Measurements from ENCODE around the gene RTKN2. TPM values are rescaled to one million over a fixed set of nuclear protein-coding genes. Genes with fewer than 3 reads are reported as not detected.

Gene RTKN2
- total RNA-seq, 1 donor from 2014 or later: 6.7 TPM

DNA sequence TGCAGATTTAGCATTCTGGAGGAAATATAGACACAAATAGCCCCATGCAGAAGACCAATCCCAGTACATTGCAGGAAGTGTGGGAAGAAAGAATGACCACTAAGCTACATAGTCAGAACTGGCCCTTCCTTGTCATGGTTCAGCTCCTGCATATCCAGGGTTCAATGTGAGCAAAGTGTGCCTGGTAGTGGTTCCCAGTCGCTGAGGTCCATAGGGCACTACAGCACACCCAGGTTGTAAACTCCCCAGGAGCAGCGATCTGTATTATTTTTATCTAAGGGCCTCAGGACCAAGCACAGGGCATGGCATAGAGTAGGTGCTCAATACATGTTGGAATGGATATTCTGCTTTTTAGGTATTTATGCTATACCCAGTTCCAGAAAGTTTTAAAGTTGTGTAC is 114.4 kb downstream of the RTKN2 start:
- Histone ChIP-seq H3K36me3 (ENCODE audit: control insufficient read depth, insufficient read depth, low read length) (no peaks in the 10 kb centered on the region), H3K27me3 (ENCODE audit: control insufficient read depth, insufficient read depth, low read length) (no peaks in the 10 kb centered on the region)

DNA sequence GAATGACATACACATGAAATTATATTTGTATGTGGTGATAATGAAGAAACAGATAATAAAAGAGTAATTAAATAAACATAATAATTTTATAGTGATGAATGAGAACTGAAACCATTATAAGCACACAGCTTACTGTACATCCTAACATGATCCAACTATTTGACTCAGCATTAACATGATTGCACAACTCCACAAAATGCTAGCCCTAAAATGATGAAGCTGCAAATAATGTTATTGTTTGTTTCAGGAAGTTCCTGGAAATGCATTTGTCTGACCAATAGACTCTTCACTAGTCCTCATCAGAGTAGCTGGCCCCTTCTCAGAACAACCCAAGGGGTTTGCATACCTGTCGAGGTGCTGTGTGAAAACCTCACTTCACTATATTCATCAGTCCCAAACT is 115.5 kb downstream of the RTKN2 start:
- DNase-seq (ENCODE audit: low read depth): no peak
- Histone ChIP-seq H3K27me3 (ENCODE audit: control insufficient read depth, insufficient read depth, low read length) (no peaks in the 10 kb centered on the region), H3K4me3 (ENCODE audit: low read depth, low read length) (no peak overlapping the region), H3K36me3 (ENCODE audit: control insufficient read depth, insufficient read depth, low read length) (no peaks in the 10 kb centered on the region)
- TF ChIP-seq, protein P1, sequence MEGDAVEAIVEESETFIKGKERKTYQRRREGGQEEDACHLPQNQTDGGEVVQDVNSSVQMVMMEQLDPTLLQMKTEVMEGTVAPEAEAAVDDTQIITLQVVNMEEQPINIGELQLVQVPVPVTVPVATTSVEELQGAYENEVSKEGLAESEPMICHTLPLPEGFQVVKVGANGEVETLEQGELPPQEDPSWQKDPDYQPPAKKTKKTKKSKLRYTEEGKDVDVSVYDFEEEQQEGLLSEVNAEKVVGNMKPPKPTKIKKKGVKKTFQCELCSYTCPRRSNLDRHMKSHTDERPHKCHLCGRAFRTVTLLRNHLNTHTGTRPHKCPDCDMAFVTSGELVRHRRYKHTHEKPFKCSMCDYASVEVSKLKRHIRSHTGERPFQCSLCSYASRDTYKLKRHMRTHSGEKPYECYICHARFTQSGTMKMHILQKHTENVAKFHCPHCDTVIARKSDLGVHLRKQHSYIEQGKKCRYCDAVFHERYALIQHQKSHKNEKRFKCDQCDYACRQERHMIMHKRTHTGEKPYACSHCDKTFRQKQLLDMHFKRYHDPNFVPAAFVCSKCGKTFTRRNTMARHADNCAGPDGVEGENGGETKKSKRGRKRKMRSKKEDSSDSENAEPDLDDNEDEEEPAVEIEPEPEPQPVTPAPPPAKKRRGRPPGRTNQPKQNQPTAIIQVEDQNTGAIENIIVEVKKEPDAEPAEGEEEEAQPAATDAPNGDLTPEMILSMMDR (IDR thresholded peaks at IDR 0.05; ENCODE audit: insufficient read depth, low read length, poor library complexity, severe bottlenecking): no peak

More for the DNA sequence above, 114.4 kb downstream of the RTKN2 start:
- no peak for DNase-seq (ENCODE audit: low read depth)
- TF ChIP-seq, protein P1 (IDR thresholded peaks at IDR 0.05; ENCODE audit: insufficient read depth, low read length, poor library complexity, severe bottlenecking): no peak
- no peak overlapping the region for H3K4me3 ChIP-seq (ENCODE audit: low read depth, low read length)

DNA sequence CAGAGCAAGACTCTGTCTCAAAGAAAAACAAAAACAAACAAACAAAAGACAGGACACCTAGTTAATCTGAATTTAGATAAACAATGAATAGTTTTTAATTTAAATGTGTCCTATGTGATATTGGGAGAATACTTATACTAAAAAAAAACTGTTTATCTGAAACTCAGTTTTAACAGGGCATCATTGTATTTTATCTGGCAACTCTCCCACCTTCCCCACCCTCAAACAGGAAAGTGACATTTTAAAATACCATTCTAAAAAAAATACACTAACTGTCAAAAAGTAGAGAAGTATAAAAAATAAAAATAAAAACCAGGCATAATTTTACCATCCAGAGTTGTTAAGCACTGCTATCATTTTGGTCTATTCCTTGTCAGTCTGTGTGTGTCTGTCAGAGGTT is 119.0 kb downstream of the RTKN2 start:
- Histone ChIP-seq H3K27me3 (ENCODE audit: control insufficient read depth, insufficient read depth, low read length) (no peaks in the 10 kb centered on the region), H3K36me3 (ENCODE audit: control insufficient read depth, insufficient read depth, low read length) (no peaks in the 10 kb centered on the region), H3K4me3 (ENCODE audit: low read depth, low read length) (no peak overlapping the region)
- DNase-seq (ENCODE audit: low read depth): no peak
- TF ChIP-seq, protein P1 (IDR thresholded peaks at IDR 0.05; ENCODE audit: insufficient read depth, low read length, poor library complexity, severe bottlenecking): no peak

DNA sequence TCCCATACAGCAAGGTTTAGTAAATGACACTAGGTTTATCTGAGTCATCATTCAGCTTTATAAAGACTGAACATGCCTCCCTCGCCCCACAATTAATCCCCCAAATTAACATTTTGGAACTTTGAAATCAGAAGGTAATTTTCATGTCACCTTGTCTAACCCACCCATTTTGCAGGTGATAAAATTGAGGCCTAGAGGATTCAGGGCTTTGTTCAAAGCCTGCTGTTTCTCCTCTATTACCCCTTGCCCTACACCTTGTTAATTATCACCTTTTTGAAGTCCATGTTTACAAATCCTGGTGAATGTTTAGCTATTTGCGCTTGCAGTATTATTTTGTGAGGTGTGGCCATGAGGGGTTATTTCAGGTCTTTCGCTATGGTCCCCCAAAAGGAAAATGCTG is 120.5 kb downstream of the RTKN2 start:
- TF ChIP-seq, protein P1 (IDR thresholded peaks at IDR 0.05; ENCODE audit: insufficient read depth, low read length, poor library complexity, severe bottlenecking): no peak
- H3K36me3 ChIP-seq (ENCODE audit: control insufficient read depth, insufficient read depth, low read length): no peaks in the 10 kb centered on the region
- no peak for DNase-seq (ENCODE audit: low read depth)
- no peak overlapping the region for H3K4me3 ChIP-seq (ENCODE audit: low read depth, low read length)
- H3K27me3 ChIP-seq (ENCODE audit: control insufficient read depth, insufficient read depth, low read length): no peaks in the 10 kb centered on the region

DNA sequence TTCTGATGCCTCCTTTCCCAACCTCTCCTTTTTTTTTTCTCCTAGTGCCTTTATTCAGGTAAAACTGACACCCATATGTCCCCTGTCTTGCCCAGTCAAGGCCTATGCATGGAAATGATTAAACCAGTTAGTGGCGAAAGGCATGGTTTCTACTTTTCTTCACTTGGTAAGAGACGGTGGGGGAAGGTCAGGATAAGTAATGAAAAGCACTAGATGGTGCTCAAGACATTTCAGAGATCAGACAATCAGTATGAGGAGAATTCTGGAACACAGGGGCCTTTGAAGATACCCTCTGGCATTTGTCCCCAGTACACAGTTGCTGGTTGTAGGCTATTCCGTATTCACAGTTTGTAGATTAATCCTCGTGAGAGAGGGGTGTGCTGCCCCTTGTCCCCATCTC is 121.2 kb downstream of the RTKN2 start:
- Histone ChIP-seq H3K4me3 (ENCODE audit: low read depth, low read length) (no peak overlapping the region), H3K27me3 (ENCODE audit: control insufficient read depth, insufficient read depth, low read length) (no peaks in the 10 kb centered on the region), H3K36me3 (ENCODE audit: control insufficient read depth, insufficient read depth, low read length) (no peaks in the 10 kb centered on the region)
- DNase-seq (ENCODE audit: low read depth): no peak
- TF ChIP-seq, protein P1 (IDR thresholded peaks at IDR 0.05; ENCODE audit: insufficient read depth, low read length, poor library complexity, severe bottlenecking): no peak

DNA sequence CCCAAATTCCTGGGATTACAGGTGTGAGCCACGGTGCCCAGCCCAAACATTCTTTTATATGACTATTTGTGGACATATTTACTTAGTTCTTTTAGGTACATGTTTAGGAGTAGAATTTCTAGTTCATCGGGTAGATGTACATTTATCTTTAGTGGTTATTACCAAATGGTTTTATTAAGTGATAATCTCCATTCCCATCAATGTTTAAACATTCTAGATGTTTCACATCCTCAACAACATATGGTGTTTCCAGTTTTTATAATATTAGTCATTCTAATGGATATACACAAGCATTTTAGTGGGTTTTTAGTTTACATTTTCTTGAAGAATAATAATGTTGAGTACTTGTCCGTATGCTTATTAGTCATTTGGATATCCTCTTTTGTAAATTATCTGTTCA is 131.7 kb downstream of the RTKN2 start:
- DNase-seq (ENCODE audit: low read depth): no peak
- Histone ChIP-seq H3K36me3 (ENCODE audit: control insufficient read depth, insufficient read depth, low read length) (no peaks in the 10 kb centered on the region), H3K4me3 (ENCODE audit: low read depth, low read length) (no peak overlapping the region), H3K27me3 (ENCODE audit: control insufficient read depth, insufficient read depth, low read length) (no peaks in the 10 kb centered on the region)
- TF ChIP-seq, protein P1 (IDR thresholded peaks at IDR 0.05; ENCODE audit: insufficient read depth, low read length, poor library complexity, severe bottlenecking): no peak
